HTERT RPE-1 (cell line): ENCODE measurements around the gene HMOX2.

Experiments used
- in situ Hi-C: fragments of 300-500 bp; cut with MboI; formaldehyde crosslinking; loops from 4 replicates; pipeline ENCODE4 v1.14.3; 2020; ENCODE audit warnings: low sequenced_read_pairs

The HMOX2 gene

GRCh38 chr16:4500272-4500671 lies 24.1 kb downstream of the HMOX2 start:
- in situ Hi-C loops, result no loop called here

- in situ Hi-C loops, result no loop called here
These were observed 24.9 kb downstream of the HMOX2 start for GRCh38 chr16:4501071-4501478.

- in situ Hi-C loops, result no loop called here
These were observed 29.4 kb downstream of the HMOX2 start for GRCh38 chr16:4505356-4506147.

- in situ Hi-C loops, result no loop called here
These were observed 30.3 kb downstream of the HMOX2 start for GRCh38 chr16:4506450-4506849.

GRCh38 chr16:4507588-4508345 lies 31.6 kb downstream of the HMOX2 start:
- in situ Hi-C loops, result no loop called here

GRCh38 chr16:4508806-4509205 lies 32.6 kb downstream of the HMOX2 start:
- in situ Hi-C loops, result no loop called here

GRCh38 chr16:4509420-4509819 lies 33.2 kb downstream of the HMOX2 start:
- in situ Hi-C loops, result no loop called here

- in situ Hi-C loops, result no loop called here
These were observed 33.9 kb downstream of the HMOX2 start for GRCh38 chr16:4510131-4510530.

GRCh38 chr16:4510747-4511426 lies 34.7 kb downstream of the HMOX2 start:
- in situ Hi-C loops, result no loop called here

- in situ Hi-C loops, result no loop called here
These were observed 35.4 kb downstream of the HMOX2 start for GRCh38 chr16:4511441-4512082.

GRCh38 chr16:4512473-4512872 lies 36.3 kb downstream of the HMOX2 start:
- in situ Hi-C loops, result no loop called here

- in situ Hi-C loops, result no loop called here
These were observed 37.1 kb downstream of the HMOX2 start for GRCh38 chr16:4513086-4513860.

- in situ Hi-C loops, result no loop called here
These were observed 37.7 kb downstream of the HMOX2 start for GRCh38 chr16:4513881-4514280.

- in situ Hi-C loops, result no loop called here
These were observed 38.4 kb downstream of the HMOX2 start for GRCh38 chr16:4514606-4515005.

- in situ Hi-C loops, result no loop called here
These were observed 39.5 kb downstream of the HMOX2 start for GRCh38 chr16:4515611-4516233.

- in situ Hi-C loops, result no loop called here
These were observed 41.8 kb downstream of the HMOX2 start for GRCh38 chr16:4517812-4518680.

GRCh38 chr16:4519274-4520058 lies 43.3 kb downstream of the HMOX2 start:
- in situ Hi-C loops, result no loop called here

GRCh38 chr16:4520913-4521312 lies 44.7 kb downstream of the HMOX2 start:
- in situ Hi-C loops, result no loop called here
